Stimulated activated CD8-positive, alpha-beta memory T cell treated with anti-CD3 and anti-CD28 coated beads, Interleukin-15, amount 100 ng/mL, for 1 hour (primary cell): Measurements from ENCODE around the gene LCN12.

ENCODE experiments used
- DNase-seq: peaks from one replicate; pipeline ENCODE4 v3.0.0-alpha.2; 2020; ENCODE audit warnings: low read depth

Gene LCN12

DNA sequence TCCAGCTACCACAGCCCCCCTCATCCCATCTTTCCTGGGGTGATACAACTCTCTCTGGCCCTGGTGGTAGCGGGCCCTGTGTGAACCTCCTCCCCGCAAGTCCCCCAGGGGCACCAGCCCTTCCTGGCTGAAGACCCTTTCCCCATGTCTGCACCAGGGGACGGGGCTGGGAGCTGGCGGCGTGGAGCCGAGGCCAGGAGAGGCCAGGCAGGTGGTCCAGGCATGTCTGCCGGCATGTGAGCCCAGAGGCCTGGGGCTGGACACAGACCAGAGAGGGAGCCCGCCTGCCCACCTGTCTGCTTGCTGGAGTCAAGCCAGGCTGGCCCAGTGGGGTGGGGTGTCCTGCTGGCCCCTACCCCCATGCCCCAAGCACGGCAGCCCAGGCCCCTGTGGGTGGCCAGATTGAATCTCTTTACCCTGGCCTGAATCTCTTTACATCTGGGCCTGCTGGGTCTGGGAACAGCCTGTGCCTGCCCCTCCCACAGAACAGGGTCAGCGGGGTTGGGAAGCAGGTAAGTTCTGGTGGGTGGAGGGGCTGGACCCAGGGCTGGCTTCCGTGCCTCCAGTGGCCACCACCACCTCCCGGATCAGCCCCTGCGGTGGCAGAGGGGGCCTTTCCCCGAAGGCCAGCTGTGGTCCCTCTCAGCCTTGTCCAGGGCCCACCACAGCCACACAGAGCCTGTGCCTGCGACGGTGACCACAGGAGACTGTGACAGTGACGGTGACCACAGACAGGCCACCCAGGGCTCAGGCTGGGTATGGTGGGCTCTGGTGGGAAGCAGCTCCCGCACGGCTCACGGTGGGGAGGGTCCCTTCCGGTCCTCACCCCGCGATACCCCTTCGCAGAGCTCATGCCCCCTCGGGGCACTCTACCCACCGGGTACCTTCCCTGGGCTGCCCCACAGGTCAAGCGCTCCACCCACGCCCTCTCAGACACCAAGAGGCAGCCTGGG lies 7.1 kb downstream of the LCN12 start:
- no peak for DNase-seq

DNA sequence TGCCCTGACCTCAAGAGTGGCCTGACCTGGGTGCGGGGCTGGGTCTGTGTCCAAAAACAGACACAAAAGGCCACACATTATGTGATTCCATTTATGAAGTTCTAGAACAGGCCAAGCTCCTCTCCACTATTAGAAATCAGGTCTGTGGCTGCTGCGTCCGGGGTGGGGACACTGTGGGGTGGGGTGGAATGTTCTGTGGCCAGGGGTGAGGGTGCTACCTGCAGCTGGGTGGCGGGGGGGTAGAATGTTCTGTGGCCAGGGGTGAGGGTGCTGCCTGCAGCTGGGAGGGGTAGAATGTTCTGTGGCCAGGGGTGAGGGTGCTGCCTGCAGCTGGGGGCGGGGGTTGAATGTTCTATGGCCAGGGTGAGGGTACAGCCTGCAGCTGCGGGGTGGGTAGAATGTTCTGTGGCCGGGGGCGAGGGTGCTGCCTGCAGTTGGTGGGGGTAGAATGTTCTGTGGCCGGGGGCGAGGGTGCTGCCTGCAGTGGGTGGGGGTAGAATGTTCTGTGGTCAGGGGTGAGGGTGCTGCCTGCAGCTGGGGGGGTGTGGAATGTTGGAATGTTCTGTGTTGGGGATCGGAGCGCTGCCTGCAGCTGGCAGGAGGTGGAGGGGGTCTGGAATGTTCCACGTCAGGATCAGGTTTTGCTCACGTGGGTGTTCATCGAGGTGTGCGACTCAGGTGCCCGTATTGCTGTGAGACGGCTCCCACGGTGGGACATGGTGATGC lies 8.3 kb downstream of the LCN12 start:
- DNase-seq, result no peak

DNA sequence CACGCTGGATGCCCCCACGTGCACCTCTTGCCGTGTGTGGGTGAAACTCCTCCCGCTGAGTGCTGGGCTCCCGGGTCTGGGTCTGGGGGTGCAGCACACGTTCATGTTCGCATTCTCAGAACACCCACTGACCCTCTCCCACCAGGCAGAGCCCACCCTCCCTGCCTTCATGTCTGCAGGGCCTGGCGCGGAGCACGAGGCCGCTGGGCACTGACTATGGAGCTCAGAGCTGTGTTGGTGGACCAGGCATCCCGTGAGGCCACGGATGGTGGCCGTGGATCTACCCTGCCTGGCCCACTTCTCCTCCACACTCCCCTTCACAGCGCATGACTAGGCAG lies 8.8 kb downstream of the LCN12 start:
- DNase-seq, result no peak

DNA sequence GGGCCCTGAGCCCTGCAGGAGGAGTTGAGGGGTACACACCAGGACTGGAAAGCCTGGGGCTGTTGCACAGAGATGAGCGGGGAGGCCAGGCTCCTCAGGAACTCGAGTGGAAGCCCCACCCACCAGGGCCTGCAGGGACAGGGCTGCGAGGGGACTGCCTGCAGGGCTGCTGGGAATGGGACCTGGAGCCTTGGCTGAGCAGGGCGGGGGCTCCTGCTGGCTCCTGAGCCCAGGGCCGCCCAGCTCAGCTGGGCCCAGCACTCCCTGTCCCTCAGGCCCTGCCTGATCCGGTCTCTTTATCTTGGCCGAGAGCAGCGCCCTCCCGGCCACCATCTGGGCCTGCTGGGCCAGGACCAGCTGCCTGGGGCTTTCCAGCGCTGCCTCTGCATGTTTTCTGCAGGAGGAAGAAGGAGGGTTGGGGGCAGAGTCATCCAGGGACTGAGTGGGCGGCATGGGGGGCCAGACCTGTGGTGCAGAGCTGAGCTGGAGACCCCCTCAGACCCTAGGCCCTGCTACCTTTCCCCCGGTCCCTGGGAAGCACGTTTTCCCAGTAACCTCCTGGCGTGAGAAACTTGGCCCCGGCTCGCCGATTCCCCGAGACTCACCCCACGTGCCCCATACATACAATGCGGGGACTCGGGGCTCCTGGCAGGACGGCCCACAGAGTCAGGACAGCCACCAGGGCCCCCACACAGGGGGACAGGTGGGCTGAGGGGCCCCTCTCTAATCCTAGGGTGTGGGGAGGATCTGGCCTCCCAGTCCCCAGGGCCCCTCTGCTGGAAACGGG lies 9.4 kb downstream of the LCN12 start:
- DNase-seq, result no peak

DNA sequence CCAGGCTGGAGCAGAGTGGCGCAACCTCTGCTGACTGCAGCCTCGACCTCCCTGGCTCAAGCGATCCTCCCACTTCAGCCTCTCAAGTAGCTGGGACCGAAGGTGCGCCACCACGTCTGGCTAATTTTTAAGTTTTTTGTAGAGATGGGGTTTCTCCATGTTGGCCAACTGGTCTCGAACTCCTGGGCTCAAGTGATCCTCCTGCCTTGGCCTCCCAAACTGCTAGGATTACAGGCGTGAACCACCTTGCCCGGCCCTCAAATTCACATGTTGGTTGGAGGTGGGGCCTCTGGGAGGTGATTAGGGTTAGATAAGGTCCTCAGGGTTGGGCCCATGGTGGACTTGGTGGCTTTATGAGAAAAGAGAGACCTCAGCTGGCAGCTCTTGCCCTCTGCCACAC lies 10.1 kb downstream of the LCN12 start:
- no peak for DNase-seq

DNA sequence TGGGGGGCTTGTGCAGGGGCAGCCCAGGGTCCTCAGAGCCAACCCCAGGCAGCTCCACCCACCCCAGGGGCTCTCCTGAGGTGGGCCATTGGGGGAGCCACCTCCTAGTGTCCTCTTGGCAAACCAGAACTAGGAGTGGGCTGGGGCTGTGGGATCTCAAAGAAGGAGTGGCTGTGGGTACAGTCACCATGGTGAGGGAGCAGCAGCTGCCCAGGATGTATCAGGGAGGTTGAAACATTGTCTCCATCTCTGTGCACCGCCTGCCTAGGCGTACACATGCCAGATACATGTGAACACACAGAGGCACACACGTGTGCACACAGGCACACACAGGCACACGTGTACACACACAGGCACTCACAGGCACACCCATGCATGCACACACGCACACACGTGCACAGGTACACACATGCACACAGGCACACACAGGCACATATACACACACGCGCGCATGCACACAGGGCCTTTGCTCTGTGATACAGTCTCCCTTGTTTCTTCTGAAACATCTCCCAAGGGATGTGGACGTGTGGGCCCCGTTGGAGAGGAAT lies 10.7 kb downstream of the LCN12 start:
- no peak for DNase-seq

DNA sequence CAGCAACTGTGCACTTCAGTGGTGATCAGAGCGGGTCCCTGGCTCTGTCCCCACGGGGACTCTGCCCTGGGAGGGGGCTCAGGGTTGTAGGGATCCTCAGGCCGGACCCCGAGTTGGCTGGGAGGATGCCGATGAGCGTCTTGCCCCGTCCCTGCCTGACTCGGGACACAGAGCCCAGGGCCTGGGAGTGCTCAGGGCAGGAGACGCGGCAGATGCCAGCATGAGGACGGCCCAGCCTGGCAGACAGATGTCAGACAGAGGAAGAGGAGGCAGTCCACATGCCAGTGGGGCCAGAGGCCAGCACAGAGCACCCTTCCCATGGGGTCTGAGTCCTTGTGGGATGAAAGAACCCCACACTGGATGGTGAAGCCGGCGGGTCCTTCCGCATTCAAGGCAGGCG lies 11.3 kb downstream of the LCN12 start:
- DNase-seq, result no peak

DNA sequence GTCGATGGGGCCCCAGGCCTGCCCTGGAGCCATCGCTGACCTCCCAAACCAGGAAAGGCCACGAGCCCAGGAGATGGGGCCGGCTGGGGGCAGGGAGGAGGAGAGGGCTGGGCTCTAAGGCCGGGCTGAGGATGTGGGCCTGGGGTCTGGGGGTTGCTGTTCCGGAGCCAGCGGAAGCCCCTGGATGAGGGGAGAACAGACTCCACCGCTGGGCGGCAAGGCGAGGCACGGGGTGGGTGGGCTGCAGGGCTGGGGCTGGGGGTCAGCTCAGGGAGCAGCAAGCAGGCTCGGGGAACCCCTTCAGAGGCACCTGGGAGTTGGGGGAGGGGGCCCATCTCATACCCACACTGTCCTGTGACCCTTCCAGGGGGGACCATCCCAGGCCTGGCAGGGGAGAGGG lies 11.7 kb downstream of the LCN12 start:
- no peak for DNase-seq

DNA sequence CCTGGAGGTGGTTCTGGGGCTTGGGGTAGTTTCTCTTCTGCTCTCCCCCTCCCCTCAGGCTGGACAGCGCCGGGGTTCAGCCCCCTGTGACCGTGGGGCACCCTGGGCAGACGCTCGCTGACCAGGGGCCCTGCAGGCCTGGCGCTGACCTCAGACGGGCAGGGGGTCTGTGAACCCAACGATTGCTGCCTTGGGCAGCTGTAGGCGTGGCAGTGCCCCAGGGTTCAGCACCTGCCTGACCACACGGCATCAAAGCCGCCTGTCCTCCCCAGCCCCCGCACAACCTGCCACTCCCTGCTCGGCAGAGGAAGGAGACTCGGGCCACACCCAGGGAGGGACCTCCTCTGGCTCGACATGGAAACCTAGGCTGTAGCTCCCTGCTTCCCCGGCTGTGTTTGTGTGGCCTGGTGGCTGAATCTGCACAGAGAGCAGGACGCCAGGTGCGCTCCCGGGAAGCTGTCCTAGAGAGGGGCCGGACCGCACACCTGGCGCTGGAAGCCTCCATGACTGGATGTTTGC lies 12.2 kb downstream of the LCN12 start:
- DNase-seq, result no peak

DNA sequence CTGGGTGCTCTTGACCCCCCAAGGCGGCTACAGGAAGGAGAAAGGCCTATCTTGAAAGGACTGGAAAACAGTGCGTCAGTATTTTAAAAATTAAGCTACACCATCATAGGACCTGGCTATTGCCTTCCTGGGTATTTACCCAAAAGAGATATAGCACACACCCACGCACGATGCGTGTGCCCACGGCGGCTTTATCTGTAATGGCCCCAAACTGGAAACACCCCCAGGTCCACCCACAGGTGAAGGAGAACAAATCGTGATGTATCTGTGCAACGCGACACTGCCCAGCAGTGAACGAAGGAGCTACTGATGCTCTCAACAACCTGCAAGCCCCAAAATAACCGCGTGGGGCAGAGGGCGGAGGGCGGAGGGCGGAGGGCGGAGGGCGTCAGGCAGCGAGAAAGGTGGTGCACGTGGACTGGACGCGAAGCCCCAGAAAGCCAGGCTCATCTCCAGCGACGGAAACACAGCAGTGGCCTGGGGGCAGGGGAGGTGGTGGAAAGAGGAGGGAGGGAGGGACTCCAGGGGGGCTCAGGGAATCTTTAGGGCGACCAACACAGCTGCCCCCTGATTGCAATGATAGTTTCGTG lies 12.9 kb downstream of the LCN12 start:
- no peak for DNase-seq

DNA sequence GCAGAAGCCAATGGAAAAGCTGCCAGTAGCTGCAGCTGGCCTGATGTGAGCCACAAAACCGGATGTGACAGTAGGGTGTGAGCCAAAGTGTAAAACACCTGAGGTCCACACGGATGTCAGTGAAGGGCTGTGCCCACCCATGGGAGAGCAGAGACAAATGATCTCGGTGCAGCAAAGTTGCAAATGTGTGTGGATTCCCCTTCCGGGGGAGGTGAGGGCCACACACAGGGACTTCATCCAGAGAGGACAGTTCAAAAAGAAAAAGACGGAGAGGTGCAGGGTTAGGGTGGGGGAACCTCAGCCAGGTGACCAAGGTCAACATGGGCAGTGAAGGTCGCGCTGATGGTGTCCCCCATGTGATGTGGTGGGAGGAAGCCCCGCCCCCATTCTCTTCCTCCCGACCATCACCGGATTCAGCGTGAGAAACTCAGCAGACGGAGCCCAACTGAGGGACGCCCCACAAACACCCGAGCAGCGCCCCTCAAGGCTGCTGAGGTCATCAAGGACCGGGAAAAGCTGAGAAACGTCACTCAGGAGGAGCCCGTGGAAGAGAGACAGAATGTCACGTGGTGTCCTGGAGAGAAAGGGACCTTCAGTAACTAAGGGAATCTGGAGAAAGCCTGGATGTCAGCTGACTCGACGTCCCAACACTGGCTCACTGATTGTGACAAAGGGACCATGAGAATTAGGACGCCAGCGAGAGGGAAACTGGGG lies 13.9 kb downstream of the LCN12 start:
- no peak for DNase-seq

DNA sequence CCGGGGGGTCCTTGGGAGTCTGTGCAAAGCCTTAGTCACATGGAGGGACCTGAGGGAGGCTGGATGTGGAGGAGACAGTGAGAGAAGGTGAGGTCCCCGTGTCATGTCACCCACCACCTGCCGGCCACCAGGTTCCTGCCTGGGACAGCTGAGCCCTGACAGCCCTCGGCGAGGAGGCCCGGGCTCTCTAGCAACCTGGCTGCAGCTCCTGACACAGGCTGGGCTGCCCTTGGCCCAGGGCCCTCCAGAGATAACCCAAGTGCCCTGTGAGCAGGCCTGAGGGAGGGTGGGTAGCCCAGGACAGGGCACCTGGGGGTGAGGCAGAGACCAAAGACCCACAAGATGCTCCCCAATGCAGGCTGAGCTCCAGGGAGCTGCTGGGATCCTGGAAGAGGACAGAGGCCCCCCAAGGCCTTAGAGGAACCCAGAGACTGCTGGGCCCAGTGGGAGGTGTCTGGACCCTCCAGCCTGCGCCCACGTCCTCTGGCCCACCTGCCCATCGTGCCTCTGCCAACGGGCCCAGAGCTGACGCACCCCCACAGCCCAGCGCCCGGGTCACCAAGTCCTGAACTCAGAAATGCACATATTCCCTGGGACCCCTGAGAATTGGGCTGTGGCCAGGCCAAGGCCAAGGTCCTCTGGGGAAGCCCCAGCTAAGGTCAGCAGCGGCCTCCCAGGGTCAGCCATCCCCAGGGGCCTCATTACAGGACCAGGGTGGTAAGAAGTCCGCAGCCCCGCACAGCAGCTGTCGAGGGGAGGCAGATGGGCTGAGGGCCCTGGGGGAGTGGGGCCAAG lies 16.5 kb downstream of the LCN12 start:
- no peak for DNase-seq

DNA sequence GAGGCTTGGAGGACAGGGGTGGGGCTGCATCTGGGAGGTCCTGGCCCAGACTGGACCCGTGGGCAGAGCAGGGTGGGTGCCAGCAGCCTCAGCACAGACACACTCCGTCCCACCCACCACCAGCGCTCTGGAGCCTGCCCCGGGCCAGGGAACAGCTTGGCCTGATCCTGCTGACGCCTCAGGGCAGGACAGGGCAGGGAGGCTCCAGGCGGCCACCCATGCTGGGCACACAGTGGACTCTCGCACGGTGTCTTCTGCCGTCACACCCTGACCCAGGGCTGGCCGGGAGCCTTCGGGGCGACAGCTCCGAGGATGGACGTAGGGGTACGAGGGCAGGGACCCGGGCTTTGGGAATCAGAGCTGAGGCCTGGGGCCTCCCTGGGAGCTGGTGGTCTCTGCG lies 17.1 kb downstream of the LCN12 start:
- DNase-seq, result no peak

DNA sequence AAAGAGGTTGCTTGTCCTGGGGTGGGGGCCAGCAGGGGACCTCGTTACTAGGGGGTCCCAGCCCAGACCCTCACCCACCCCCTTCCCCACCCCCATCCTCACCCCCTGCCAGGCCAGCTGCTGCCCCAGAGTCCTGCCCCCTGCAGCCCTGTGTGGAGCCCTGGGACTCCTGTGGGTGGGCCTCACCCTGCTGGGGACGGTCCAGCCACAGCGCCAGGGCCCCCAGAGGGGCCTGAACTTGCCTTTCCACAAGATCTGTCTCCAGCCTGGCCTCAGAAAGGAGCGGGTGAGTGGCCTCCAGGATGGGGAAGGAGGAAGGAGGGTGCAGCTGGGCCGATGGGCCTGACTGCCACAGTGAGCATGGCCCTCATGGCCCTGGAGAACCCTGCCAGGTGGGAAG lies 17.7 kb downstream of the LCN12 start:
- no peak for DNase-seq

DNA sequence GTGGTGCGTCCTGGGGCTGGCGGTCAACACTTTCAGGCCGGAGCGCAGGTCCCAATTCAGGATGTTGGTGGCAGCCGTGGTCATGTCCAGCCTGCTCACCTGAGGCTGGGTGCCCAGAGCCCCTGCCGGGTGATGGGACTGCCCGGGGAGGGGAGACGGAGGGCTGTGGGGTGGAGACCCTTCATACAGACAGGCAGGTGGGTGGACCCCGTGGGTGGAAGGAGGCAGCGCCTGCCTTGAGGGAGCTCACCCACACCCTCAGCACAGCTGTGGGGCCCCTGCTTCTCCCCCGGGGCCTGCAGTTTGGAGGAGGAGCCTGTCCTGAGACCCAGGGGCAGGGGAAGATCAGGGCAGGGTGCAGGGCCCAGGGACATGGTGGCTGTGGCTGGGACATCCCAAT lies 18.3 kb downstream of the LCN12 start:
- no peak for DNase-seq

DNA sequence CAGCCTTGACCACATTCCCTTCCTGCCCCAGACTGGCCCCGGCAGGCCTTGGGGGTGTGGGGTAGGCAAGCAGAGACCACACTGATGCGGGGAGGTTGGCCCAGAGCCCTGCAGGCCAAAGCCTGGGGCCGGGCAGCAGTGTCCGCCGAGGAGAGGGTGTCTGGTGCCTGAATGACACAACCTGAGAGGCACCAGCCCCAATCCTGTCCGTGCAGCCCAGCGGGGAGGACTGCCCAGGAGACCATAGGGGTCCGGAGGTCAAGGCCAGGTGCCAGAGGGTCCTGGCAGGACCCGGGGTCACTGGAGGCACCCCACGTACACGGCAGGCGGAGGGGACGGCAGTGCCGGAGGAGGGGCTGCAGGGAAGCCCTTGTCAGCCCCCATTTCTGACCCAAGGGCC lies 19.7 kb downstream of the LCN12 start:
- no peak for DNase-seq

DNA sequence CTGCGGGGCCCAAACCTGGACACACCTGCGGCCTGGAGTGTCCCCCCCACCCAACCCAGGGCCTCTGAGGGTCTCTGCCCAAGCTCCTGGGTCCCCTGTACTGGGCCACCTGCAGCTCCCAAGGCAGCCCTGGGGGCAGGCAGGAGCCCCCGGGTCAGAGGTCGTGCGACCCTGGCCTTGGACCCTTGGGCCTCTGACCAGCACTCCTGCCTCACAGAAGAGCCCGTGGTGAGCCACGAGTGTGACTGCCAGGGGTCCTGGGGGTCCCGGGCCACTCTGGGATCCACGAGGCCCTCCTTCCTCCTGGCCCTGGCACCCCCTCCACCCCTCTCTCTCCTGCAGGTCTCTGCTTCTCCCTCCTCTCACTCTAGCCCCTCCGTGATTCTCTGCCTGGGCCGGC lies 20.3 kb downstream of the LCN12 start:
- DNase-seq, result no peak

DNA sequence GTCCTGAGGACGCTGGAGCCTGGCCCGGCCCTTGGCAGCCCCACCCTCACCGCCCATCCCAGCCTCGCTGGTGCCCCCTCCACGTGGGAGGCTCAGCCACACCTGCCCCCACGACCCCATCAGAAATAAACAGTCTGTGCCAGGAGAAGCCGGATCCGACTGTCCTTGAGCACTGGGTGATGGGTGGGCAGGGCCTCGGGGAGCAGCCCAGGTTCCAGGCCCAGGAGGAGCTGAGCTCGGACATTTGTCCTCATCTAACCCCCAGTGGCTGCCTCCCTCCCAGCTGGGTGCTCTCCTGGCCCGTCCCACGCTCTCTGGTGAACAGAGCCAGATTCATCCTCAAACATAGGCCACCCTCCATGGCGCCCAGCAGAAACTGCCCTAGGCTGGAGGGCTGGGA lies 20.7 kb downstream of the LCN12 start:
- no peak for DNase-seq

DNA sequence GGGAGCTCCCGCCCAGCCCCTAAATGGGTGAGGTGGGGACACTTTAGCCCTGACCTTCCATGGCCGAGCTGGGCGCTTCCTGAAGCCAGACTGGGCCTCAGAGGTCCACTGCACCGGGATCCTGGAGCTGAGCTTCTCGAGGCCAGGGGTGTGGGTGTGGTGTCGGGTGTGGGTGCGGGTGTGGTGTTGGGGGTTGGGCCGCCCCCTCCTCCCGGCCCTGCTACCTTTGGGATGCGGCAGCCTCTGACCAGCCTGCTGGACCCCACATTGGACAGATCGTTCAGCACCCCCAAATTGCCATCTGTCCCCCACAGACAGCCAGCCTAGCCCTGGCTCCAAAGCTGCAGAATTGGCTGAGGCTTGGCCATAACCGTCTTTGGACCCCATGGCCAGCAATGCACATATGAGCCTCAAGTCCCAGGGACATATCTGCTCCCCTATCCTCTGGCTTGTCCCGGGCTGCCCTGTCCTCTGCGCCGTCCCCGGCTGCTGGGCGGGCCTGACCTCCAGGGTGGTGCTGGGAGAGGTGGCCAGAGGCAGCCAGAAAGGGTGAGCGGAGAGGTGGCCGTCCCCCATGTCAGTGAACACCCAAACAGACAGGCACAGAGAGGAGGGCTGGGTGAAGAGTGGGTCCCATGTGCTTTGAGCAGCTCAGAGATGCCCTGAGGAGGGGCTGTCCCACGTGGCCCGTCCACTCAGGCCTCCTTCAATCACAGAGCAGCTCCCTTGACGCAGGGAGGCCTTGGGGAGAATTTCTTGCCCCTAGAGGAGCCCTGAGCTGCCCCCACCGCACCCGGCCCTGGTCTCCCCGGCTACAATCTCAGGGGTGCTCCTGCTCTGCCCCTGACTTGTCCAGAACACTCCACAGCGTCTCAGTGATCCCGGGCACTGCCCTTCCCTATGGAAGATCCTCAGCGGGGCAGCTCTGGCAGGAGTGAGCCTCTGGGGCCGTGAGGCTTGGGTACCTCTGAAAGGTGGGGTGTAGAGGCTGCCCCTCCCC lies 21.8 kb downstream of the LCN12 start:
- DNase-seq, result no peak
